ENCODE measurements around the gene ZNF648.
A peak's percentile ranks its signal among the peaks of the same experiment; 100 is the strongest.
"Not testable (repeated sequence)": the region's sequence is repeated elsewhere in the genome, so short reads cannot be mapped to it uniquely, and the experiment has no call there.

ZNF648 gene

DNA sequence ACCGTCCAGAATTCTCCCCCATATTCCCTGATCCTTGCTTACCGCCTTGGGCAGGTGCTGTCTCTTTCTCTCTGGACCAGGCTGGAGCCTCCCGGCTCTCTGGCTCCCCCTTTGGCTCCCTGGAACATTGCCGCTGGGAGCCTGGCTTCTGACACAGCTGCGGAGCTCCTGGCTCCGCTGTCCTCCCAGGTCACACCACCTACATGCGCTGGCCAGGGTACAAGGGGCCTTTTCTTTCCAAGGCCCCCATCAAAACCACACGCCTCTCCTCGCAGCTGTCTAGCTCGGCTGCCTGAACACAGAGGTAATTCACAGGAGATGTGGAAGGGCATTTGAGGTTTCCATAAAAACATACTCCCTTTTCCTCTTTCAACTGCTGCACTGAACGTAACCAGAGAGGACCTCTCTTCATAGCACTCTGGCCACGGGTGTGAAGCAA is 7.5 kb upstream of the ZNF648 start:
- DNase-seq: no peak

DNA sequence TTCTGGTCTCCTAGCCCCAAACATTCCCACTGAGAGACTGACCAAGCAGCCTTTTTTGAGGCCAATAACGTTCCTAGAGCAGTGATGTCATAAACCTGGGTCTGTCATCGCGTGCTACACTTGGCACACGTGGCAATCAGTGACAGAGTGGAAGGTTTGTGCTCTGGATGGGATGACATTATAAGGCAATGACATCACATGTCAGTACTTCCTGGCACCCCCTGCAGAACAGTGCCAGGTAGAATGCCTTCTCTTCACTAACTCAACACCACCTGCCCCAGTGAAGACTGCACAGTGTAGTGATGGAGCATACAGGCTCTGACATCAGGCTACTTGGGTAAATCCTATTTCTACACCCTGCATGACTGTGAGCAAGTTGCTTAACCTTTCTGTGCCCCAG is 5.4 kb upstream of the ZNF648 start:
- DNase-seq: no peak

- no peak for DNase-seq
These were observed 3.8 kb upstream of the ZNF648 start for GRCh38 chr1:182065126-182065845.

DNA sequence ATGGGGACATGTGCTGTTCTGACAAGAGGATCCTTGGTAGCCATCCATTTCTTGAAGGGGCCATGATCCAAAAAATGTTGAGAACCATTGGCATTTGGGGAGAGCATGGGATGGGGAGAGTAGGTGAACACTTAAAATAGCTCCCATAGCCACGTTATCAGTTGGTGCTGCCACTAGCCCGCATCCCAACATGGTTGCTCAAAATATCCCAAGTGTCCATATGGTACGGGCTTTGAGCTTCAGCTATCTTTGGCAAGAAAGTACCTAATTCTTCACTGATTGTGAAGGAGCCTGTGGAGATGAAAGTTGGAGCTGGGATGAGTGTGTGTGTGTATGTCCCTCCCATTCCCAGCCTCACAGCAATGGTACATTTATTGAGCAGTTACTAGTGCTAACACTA is 3.1 kb upstream of the ZNF648 start:
- DNase-seq: no peak

DNA sequence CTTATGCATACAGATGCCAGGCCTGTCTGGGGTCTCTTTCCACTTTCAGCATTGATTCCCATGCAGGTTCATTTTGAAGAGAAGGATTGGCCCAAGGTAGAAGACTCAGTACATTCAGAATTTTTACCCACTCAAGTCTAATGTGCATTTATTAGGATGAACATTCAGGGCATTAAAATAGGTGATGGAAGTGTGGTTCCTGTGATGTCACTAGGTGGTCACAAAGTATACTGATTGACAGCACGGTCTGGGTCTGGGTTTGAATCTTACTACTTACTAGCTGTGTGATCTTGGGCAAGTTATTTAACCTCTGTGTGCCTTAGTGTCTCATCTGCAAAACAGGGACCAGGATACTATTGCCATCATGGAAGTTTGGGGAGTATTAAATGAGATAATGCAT is 711 bp upstream of the ZNF648 start:
- no peak for DNase-seq

GRCh38 chr1:182060877-182061276 is 635 bp downstream of the ZNF648 start:
- DNase-seq: no peak

DNA sequence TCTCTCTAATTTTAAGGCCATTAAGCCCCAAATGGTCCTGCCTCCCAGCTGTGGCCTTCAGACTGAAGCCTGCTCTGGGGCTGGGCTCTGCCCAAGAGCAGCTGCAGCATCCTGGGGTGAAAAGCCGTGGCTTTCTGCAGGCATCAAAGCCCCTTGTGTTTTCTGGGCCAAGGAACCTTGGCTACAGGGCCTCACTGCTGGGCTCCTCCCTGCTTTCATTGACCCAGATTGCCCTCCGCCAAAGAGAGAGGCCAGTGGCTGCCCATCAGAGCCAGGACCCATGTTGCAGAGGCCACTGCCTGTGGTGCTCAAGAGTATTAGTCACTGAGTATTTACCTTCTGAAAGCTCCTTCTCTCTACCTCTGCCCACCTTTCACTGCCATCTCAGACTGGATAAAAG is 1.6 kb downstream of the ZNF648 start:
- DNase-seq: no peak

DNA sequence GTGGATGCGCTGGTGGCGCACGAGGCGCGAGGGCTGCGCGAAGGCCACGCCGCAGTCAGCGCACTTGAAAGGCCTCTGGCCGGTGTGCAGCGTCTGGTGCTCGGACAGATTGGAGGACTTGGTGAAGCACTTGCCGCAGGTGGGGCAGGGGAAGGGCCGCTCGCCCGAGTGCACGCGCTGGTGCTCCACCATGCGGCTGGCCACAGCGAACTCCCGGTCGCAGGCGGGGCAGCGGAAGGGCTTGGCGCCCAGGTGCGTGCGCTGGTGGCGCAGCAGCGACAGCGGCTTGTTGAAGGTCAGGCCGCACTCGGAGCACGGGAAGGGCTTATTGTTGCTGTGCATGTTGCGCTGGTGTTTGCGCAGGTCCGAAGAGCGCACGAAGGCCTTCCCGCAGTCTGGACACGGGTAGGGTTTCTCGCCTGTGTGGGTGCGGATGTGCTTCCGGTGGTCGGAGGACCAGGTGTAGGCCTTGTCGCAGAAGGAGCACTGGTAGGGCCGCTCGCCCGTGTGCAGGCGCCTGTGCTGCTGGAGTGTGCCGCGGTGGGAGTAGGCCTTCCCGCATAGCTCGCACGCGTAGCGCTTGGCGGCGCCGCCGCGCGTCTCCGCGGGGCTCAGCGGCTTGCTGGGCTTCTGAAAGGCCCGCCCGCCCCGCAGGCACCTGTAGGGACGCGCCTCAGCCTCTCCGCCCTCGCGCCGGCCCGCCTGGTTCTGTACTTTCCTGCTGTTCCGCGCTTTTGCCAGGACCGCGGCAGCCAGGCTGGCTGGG is 4.7 kb downstream of the ZNF648 start:
- DNase-seq: no peak

DNA sequence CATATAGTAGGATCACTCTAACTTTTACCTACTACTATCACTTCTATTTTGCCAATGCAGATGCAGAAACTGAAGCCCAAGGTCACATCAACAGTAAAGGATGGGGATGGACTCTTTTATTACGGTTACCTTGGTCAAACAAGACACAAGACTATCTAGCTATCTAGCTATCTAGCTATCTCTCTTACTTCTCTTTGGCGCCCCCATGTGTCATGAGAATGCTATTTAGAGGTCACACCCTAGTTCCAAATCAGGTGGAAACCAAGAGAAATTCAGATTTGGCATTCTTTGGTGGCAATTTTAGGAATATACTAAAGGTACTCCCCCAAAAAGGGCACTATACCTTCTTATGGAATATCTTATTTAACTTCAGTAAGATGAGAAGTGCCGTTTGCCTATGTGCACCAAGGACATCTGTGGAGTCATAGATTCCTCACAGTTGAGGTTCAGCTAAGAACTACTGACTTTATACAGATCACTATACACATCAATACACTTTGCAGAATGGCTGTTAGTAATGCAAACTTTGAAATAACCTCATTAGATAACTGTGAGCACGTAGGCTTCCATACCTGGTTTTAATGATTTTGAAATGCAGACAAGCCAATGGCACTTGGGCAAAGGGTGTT is 6.7 kb downstream of the ZNF648 start:
- peak; percentile 37 for DNase-seq

- no peak for DNase-seq
These were observed 9.2 kb downstream of the ZNF648 start for GRCh38 chr1:182052355-182052754.

GRCh38 chr1:182051938-182052337 is 9.6 kb downstream of the ZNF648 start:
- no peak for DNase-seq

DNA sequence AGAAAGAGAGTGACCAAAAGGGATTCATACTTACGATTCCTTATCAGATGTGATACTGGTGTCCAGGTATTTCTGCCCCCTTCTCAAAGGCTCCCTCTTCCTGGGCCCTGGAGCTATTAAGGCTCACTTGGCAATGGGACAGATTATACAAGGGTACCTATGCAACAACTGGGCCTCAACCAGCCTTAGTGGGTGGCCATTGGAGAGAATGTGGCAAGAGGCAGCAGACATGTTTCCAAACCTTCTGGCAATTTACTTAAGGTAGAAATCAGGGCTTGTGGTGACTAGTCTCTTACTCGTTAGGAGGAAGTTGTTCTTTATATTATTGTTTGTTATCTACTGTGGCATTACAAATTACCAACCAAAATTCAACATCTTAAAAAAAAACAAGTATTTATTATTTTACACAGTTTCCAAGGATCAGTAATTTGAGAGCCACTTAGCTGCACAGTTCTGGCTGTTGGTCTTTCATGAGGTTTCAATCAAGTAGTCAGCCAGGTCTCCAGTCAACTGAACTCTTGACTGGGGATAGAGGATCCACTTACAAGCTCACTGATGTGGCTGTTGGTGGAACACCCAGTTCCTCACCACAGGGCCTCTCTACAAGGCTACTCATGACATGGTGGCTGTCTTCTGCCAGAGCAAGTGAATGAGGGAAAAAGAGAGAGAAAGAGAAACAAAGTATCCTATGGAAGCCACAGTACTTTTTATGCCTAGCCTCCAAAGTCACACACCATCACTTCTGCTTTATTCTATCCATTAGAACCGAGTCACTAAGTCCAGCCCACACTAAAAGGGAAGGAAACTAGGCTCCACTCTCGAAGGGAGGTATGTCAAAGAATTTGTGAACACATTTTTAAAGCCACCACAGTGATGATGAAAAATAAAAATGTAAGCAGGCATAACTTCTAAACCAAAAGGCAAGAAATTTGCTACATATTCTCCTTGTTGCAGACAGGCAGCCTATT is 10.7 kb downstream of the ZNF648 start:
- no peak for DNase-seq

- no peak for DNase-seq
These were observed 12.9 kb downstream of the ZNF648 start for GRCh38 chr1:182048562-182048961.

DNA sequence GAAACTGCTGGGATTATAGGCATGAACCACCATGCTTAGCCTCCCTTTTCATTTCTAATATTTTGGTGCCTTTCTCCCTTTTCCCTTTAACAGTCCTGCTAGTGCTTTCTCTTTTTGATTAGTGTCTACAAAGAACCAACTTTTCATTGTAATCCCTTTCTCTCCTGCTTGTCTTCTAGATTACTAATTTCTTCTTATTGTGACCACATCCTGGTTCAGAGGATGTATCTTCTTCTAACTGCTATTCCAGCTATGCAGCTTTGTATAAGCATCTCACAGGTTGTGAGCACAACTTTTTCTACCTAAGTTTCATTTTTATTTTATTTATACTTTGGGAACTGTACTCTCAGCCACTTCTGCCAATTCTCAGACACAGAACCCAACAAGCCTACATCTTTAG is 14.7 kb downstream of the ZNF648 start:
- DNase-seq: no peak

DNA sequence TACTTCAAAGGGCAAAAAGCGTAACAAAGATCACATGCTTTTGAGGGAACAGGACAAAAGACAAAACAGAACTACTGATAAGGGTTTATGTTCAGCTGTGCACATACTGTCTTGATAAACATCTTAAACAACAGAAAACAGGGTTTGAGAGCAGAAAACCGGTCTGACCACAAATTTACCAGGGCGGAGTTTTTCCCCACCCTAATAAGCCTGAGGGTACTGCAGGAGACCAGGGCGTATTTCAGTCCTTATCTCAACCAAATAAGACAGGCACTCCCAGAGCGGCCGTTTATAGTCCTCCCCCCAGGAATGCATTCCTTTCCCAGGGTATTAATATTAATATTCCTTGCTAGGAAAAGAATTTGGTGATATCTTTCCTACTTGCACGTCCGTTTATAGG is 16.0 kb downstream of the ZNF648 start:
- DNase-seq: not testable (repeated sequence)

DNA sequence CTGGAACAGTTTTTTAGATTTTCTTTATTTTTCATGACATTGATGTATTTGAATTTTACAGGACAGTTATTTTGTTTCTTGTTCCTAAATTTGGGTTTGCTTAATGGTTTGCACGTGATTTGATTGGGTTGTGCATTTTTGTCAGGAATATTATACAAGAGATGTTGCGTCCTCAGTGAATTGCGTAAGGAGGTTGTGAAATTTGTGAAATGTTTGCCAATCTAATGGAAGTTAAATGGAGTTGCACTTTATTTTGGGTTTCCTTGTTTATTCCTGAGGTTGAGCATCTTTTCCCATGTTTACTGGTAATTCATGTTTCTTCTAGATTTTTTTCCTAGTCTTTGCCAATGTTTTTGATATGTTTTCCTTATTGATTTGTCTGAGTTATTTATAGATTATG is 19.9 kb downstream of the ZNF648 start:
- no peak for DNase-seq

DNA sequence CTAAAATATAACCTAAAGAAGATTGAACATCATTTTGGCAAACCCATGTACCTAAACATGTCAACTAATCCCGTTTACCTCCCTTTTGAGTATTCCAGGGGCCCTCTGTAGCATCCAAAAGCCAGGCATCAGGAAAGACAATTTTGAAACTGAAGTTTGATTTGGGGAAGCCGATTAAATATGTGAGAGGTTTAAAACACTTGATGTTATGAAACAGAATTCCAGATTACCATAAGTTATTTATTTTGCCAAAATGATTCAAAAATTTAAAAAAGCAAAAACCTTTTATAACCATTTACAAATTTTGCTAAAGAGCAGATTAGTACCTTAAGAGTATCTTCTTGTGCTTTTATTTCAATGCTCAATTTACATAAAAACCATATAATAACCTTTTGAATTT is 23.3 kb downstream of the ZNF648 start:
- DNase-seq: no peak

DNA sequence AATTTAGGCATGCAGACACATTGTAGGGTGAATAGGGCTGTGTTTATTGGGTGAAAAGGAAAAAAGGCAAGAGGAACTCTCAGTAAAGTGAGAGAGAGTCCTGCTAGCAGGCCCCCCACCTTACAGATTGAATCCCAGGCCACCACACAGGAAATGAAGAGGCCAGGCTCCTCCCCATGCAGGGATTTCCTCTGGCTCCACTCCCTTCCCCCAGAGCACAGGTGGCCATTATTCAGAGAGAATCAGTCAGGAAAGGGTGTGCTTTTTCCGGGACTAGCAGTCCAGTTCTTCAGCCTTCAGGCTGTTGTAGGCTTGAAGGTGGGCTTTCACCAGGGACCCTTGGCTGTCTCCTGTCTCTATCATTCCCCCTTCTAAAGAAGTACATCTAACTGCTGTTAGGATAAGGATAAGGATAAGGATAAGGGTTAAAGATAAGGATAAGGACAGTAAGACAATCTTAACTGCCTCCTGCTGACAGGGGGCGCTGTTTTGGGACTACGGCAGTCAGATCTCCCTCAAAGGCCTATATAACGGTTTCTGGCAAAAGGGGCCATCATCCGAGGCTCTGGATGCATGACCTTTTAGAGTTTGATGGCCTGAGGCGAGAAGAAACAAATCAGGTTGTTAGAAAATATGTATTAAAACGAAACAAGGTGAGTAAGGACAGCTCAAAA is 26.3 kb downstream of the ZNF648 start:
- no peak for DNase-seq

DNA sequence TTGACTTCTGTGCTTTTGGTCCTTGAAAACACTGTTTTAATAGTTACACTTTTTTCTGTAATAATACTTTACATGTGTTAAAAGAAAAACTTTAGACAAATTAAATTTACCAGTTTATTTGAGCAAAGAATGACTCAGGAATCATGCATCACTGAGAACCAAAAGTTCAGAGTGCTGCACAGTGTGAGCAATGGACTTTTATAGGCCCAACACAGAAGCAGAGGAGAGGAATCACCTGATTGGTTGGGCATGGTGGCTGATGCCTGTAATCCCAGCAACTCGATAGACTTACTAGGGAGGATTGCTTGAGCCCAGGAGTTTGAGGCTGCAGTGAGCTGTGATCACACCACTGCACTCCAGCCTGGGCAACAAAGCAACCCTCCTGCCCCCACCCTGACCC is 29.3 kb downstream of the ZNF648 start:
- no peak for DNase-seq

DNA sequence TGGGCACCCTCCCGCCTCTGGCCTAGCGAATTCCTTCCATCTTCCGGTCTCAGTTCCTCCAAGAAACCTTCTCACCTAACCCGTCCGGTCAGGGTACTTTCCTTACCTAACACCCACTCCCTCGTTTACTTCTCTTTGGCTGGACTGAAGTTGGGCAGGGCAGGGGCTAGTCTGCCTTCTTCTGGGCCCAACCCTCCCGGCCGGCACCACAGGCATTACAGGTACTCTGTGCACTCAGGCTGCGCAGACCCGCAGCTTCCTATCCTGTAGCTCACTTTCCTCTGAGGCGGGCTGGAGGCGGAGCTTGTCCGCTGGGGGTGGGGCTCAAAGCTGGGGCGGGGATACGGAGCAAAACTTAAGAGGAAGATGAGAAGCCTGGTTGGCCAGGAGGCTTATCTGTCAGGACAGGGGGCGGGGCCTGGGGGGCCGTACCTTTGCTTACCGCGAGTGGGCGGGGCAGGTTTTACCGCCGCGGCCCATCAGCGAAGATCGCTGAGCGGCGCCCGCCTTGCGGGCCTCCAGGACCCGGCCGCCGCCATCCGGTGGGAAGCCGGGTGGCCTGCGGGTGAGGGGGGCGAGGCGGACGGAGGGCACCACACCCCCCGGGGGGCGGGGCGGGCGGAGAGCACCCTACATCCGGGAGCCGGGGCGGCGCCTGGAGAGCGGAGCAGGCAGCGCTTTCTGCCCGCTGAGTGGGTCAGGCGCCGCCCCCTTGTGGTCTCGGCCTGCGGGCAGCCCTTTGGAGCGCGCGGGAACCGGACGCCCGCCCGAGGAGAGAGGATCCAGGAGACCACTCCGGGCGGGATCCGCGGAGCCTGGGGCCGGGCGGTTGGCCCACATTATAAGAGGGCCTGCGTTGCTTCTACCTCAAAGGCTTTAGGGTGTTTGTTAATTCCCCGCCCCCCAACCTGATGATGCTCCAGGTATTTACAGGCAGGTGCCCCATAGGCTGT is 31.9 kb downstream of the ZNF648 start:
- peak; percentile 97 for DNase-seq

GRCh38 chr1:182029002-182029378 is 32.5 kb downstream of the ZNF648 start:
- DNase-seq: no peak
